HepG2 (cell line): ENCODE measurements around the gene STARD13. TPM values are rescaled to one million over a fixed set of nuclear protein-coding genes. Genes with fewer than 3 reads are reported as not detected.

Source experiments
- ATM ChIP-seq: fragments of 450-650 bp; IDR thresholded peaks from 2 replicates; pipeline ENCODE4 v1.7.1; 2017; ENCODE audit warnings: mild to moderate bottlenecking, borderline replicate concordance
- FOXK2 ChIP-seq: fragments of 450-650 bp; IDR thresholded peaks from 2 replicates; pipeline ENCODE4 v1.6.1; 2016
- HMG20A ChIP-seq: IDR thresholded peaks from 2 replicates; pipeline ENCODE4 v1.6.1; 2016; ENCODE audit warnings: borderline replicate concordance
- MXI1 ChIP-seq: IDR thresholded peaks from 3 replicates; pipeline ENCODE4 v1.6.1; 2012; ENCODE audit warnings: low read depth, low read length, inconsistent platforms, borderline replicate concordance
- TCF12 ChIP-seq, 2 experiments: fragments of 450-650 bp in 1 of 2; sonication (generic) in 1 of 2; formaldehyde crosslinking in 1 of 2; IDR thresholded peaks; 2 replicates each; pipeline versions ENCODE4 v1.6.1 to v1.8.0; 2017 to 2022; ENCODE audit warnings: antibody characterized with exemption in 1 of 2, mild to moderate bottlenecking in 1 of 2, missing genetic modification reagents in 1 of 2, moderate library complexity in 1 of 2
- ZNF720 ChIP-seq: sonication (generic); formaldehyde crosslinking; IDR thresholded peaks from 2 replicates; pipeline ENCODE4 v1.4.0; 2020; ENCODE audit warnings: missing genetic modification reagents
- polyA plus RNA-seq, 8 experiments: library from polyadenylated mRNA; depleted of rRNA in 3 of 8; stranded (reverse) in 7 of 8; unstranded in 1 of 8; fragments of >200 nt; fragmentation: Illumina TruSeq in 4 of 8; extraction: Trizol in 4 of 8; gene quantifications; 2 replicates each; pipeline versions ENCODE4 v1.2.1 to v1.2.3, GENCODE V29; 2011 to 2016; ENCODE audit warnings: low read depth in 4 of 8, missing spikeins in 1 of 8, mixed read lengths in 1 of 8; ENCODE audit not compliant: insufficient read depth in 1 of 8
- total RNA-seq, 5 experiments: library from RNA; depleted of rRNA; stranded (reverse); fragments of >200 nt; fragmentation: Illumina TruSeq; extraction: Trizol; gene quantifications; 2 replicates each; pipeline ENCODE4 v1.2.3, GENCODE V29; 2016; ENCODE audit warnings: low read depth in 1 of 5
- TF ChIP-seq, protein P1 (sequence below): sonication (generic); formaldehyde crosslinking; IDR thresholded peaks from 2 replicates; pipeline ENCODE4 v1.5.0; 2020; ENCODE audit warnings: mild to moderate bottlenecking, missing genetic modification reagents, borderline replicate concordance
- TF ChIP-seq, protein P2 (sequence below): sonication (generic); formaldehyde crosslinking; IDR thresholded peaks from 2 replicates; pipeline ENCODE4 v1.4.0; 2020; ENCODE audit warnings: missing genetic modification reagents, borderline replicate concordance
- TF ChIP-seq, protein P3 (sequence below), 2 experiments: sonication (generic) in 1 of 2; formaldehyde crosslinking in 1 of 2; IDR thresholded peaks; 2 replicates each; pipeline versions ENCODE4 v1.4.0 to v1.6.1; 2016 to 2020; ENCODE audit warnings: borderline replicate concordance in 1 of 2, low read depth in 1 of 2, mild to moderate bottlenecking in 1 of 2, missing genetic modification reagents in 1 of 2
- TF ChIP-seq, protein P4 (sequence below): sonication (generic); formaldehyde crosslinking; IDR thresholded peaks from 2 replicates; pipeline ENCODE4 v1.5.0; 2020; ENCODE audit warnings: mild to moderate bottlenecking, missing genetic modification reagents

STARD13 gene
- total and polyA plus RNA-seq, 2 of the 13 experiments (the other 11 are each of a cell fraction or from before 2014, with no cell fraction given), result 12.8 to 14.3 TPM

DNA sequence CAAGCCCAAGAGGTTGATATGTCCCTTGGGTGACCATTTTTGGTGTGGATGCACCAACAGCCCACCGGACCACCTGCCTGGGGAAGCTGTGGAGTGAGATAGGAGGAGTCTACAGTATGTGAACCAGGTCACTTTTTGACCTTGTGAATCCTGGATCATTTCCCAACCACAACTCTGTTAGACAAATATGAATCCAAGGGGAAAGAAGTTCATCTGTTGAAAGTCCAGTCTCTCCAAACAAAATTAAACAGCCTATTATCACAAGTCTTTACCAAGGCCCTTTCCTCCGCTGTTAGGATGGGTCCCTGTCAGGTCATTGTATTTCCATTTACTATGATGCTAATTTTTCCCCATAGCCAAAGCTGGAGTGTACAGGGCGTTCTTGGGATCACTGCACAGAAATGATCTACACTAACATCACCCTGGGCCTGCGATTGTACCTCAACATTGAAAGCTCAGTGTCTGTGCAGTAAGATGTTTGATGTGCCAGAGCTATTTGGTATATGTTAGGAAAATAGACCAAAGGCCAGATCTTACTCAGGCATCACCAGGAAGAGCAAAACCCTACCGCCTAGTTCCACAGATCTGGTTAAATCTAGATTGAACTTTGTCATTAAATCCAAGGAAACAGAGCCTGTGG, 117.1 kb downstream of the STARD13 start (continued):
- TF ChIP-seq, protein P1, sequence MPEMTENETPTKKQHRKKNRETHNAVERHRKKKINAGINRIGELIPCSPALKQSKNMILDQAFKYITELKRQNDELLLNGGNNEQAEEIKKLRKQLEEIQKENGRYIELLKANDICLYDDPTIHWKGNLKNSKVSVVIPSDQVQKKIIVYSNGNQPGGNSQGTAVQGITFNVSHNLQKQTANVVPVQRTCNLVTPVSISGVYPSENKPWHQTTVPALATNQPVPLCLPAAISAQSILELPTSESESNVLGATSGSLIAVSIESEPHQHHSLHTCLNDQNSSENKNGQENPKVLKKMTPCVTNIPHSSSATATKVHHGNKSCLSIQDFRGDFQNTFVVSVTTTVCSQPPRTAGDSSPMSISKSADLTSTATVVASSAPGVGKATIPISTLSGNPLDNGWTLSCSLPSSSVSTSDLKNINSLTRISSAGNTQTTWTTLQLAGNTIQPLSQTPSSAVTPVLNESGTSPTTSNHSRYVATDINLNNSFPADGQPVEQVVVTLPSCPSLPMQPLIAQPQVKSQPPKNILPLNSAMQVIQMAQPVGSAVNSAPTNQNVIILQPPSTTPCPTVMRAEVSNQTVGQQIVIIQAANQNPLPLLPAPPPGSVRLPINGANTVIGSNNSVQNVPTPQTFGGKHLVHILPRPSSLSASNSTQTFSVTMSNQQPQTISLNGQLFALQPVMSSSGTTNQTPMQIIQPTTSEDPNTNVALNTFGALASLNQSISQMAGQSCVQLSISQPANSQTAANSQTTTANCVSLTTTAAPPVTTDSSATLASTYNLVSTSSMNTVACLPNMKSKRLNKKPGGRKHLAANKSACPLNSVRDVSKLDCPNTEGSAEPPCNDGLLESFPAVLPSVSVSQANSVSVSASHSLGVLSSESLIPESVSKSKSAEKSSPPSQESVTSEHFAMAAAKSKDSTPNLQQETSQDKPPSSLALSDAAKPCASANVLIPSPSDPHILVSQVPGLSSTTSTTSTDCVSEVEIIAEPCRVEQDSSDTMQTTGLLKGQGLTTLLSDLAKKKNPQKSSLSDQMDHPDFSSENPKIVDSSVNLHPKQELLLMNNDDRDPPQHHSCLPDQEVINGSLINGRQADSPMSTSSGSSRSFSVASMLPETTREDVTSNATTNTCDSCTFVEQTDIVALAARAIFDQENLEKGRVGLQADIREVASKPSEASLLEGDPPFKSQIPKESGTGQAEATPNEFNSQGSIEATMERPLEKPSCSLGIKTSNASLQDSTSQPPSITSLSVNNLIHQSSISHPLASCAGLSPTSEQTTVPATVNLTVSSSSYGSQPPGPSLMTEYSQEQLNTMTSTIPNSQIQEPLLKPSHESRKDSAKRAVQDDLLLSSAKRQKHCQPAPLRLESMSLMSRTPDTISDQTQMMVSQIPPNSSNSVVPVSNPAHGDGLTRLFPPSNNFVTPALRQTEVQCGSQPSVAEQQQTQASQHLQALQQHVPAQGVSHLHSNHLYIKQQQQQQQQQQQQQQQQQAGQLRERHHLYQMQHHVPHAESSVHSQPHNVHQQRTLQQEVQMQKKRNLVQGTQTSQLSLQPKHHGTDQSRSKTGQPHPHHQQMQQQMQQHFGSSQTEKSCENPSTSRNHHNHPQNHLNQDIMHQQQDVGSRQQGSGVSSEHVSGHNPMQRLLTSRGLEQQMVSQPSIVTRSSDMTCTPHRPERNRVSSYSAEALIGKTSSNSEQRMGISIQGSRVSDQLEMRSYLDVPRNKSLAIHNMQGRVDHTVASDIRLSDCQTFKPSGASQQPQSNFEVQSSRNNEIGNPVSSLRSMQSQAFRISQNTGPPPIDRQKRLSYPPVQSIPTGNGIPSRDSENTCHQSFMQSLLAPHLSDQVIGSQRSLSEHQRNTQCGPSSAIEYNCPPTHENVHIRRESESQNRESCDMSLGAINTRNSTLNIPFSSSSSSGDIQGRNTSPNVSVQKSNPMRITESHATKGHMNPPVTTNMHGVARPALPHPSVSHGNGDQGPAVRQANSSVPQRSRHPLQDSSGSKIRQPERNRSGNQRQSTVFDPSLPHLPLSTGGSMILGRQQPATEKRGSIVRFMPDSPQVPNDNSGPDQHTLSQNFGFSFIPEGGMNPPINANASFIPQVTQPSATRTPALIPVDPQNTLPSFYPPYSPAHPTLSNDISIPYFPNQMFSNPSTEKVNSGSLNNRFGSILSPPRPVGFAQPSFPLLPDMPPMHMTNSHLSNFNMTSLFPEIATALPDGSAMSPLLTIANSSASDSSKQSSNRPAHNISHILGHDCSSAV, result no peak
- TF ChIP-seq, protein P2, sequence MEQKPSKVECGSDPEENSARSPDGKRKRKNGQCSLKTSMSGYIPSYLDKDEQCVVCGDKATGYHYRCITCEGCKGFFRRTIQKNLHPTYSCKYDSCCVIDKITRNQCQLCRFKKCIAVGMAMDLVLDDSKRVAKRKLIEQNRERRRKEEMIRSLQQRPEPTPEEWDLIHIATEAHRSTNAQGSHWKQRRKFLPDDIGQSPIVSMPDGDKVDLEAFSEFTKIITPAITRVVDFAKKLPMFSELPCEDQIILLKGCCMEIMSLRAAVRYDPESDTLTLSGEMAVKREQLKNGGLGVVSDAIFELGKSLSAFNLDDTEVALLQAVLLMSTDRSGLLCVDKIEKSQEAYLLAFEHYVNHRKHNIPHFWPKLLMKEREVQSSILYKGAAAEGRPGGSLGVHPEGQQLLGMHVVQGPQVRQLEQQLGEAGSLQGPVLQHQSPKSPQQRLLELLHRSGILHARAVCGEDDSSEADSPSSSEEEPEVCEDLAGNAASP (CRISPR knock-in tag), result peak; percentile 76; the same call in 1 of the 2 replicates
- TF ChIP-seq MXI1 (no peak), ATM (no peak), FOXK2 (no peak), HMG20A (CRISPR knock-in tag) (peak; percentile 77; the same call in 1 of the 2 replicates), ZNF720 (no peak), TCF12 (IDR thresholded peaks at IDR 0.05) (no peak), TCF12 (CRISPR knock-in tag; IDR thresholded peaks at IDR 0.05) (0 out of 2 replicates have a peak, but pooled peaks have one; percentile 34)
- TF ChIP-seq, protein P3, sequence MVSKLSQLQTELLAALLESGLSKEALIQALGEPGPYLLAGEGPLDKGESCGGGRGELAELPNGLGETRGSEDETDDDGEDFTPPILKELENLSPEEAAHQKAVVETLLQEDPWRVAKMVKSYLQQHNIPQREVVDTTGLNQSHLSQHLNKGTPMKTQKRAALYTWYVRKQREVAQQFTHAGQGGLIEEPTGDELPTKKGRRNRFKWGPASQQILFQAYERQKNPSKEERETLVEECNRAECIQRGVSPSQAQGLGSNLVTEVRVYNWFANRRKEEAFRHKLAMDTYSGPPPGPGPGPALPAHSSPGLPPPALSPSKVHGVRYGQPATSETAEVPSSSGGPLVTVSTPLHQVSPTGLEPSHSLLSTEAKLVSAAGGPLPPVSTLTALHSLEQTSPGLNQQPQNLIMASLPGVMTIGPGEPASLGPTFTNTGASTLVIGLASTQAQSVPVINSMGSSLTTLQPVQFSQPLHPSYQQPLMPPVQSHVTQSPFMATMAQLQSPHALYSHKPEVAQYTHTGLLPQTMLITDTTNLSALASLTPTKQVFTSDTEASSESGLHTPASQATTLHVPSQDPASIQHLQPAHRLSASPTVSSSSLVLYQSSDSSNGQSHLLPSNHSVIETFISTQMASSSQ (IDR thresholded peaks at IDR 0.05; ENCODE audit: low read depth), result no peak
- TF ChIP-seq, protein P3 (CRISPR knock-in tag; IDR thresholded peaks at IDR 0.05; ENCODE audit: borderline replicate concordance), result peak; percentile 33; the same call in 1 of the 2 replicates
- TF ChIP-seq, protein P4, sequence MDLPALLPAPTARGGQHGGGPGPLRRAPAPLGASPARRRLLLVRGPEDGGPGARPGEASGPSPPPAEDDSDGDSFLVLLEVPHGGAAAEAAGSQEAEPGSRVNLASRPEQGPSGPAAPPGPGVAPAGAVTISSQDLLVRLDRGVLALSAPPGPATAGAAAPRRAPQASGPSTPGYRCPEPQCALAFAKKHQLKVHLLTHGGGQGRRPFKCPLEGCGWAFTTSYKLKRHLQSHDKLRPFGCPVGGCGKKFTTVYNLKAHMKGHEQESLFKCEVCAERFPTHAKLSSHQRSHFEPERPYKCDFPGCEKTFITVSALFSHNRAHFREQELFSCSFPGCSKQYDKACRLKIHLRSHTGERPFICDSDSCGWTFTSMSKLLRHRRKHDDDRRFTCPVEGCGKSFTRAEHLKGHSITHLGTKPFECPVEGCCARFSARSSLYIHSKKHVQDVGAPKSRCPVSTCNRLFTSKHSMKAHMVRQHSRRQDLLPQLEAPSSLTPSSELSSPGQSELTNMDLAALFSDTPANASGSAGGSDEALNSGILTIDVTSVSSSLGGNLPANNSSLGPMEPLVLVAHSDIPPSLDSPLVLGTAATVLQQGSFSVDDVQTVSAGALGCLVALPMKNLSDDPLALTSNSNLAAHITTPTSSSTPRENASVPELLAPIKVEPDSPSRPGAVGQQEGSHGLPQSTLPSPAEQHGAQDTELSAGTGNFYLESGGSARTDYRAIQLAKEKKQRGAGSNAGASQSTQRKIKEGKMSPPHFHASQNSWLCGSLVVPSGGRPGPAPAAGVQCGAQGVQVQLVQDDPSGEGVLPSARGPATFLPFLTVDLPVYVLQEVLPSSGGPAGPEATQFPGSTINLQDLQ (CRISPR knock-in tag), result no peak
